Measurements from ENCODE around the gene HDLBP. TPM values are rescaled to one million over a fixed set of nuclear protein-coding genes. Genes with fewer than 3 reads are reported as not detected.
"Not testable (repeated sequence)": the region's sequence is repeated elsewhere in the genome, so short reads cannot be mapped to it uniquely, and the experiment has no call there.

HDLBP gene
- total RNA-seq, 1 experiment from 2014 or later: 497 TPM

DNA sequence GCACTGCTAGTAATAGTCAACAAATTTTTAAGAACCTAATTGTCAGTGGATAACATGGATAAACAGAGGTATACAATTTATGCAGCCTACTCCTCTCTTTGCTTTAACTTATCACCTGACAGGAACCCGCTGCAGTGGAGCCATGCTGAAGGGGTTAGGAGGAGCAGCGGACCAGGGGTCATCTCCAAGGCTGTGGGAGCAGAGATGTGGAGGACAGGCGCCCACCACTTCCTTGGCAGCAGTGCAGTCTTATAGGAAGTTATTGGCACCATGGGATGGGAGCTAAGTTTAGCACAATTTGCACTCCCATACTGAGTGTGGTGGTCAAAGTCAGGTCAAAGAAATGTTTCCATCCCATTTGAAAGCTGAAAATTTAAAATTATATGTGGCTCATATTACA is 35.6 kb downstream of the HDLBP start:
- no peak for DNase-seq (ENCODE audit: low read depth)

- DNase-seq (ENCODE audit: low read depth): no peak
Observed at GRCh38 chr2:241279413-241279812, 36.1 kb downstream of the HDLBP start.

DNA sequence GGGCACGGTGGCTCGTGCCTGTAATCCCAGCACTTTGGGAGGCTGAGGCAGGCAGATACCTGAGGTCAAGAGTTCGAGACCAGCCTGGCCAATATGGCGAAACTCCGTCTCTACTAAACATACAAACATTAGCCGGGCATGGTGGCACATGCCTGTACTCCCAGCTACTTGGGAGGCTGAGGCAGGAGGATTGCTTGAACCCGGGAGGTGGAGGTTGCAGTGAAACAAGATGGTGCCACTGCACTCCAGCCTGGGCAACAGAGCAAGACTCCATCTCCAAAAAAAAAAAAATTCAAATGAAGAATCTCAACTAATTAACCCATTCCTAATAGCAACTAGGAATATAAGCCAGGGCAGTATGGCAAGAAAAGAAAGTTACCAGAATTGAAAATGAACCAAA is 37.2 kb downstream of the HDLBP start:
- not testable (repeated sequence) for DNase-seq (ENCODE audit: low read depth)

DNA sequence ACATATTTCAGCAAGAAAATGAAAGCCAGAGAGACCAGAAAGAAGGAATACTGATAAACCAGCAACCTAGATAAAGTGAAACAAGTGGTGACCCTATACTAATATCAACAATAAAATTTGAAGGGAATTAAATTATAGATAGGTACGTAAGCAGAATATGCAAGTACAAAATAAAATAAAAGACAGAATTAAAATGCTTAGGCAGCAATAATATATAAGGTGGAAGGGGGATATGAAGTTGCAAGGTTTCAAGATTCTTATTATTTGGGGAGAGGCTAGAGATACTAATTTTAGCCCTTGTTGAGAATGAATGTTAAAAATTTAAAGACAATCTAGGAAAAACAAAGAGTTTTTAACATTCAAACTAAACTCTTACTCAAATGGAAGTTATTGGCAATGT is 39.6 kb downstream of the HDLBP start:
- DNase-seq (ENCODE audit: low read depth): no peak

DNA sequence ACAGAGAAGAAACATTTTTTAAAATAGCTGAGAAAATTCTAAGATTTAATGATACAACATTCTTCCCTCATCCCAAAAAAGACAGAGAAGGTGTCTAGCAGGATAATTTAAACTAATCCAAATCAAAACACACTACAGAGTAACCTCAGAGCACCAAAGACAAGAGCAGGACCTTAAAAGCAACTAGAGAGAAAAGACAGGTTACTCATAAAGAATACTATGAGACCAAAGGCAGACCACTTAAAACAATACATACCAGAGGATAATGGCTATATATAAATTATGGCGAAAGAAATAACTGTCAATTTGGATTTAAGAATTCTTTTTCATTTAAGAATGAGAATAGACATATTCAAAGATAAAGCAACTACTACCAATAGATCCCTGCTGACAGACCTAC is 40.0 kb downstream of the HDLBP start:
- DNase-seq (ENCODE audit: low read depth): no peak

- no peak for DNase-seq (ENCODE audit: low read depth)
Observed at GRCh38 chr2:241274127-241274526, 41.3 kb downstream of the HDLBP start.

- DNase-seq (ENCODE audit: low read depth): no peak
Observed at GRCh38 chr2:241273210-241274020, 42.1 kb downstream of the HDLBP start.

DNA sequence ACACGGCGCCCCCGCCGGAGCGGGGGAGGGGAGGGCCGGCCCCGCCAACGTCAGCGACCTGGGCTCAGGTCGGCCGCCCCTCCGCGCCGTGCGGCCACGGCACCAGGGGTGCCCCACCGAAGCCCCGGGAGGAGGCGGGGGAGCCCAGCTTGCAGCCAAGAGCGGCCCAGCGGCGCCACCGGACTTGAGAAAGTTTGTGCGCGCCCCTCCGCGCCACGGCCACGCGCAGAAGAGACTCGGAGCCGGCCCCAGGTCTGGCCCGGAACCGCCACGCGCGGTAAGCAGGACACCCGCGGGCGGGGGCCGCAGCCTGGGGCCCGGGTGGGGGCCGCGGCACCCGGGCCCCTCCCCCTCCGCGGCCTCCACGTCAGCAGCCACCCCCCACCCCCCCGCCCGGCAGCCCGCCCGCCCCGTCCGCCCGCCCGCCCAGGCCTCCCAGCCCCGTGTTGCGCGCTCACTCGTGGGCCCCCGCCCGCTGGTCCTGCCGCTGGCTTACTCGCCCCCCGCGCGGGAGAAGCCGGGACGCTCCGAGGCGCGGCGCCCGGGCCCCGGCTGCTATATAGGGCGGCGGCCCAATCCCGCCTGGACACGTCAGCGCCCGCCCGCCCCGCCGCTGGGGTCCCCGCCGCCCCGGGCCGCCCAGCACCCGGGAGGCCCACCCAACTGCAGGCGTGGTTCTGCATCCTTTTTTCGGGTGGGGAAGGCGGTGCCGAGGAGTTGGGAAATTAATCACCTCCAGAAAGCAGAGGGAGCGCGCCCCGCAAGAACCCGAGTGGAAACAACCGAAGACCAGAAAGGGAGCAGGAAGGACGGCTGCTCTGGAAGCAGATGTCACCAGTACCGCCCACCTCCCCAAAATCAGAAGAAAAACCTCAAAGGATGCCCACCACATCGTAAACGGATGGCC is 42.9 kb downstream of the HDLBP start:
- DNase-seq (ENCODE audit: low read depth): no peak

- peak; percentile 73 for DNase-seq (ENCODE audit: low read depth)
Observed at GRCh38 chr2:241271706-241272302, 43.7 kb downstream of the HDLBP start.

GRCh38 chr2:241270531-241270930 is 44.9 kb downstream of the HDLBP start:
- no peak for DNase-seq (ENCODE audit: low read depth)

DNA sequence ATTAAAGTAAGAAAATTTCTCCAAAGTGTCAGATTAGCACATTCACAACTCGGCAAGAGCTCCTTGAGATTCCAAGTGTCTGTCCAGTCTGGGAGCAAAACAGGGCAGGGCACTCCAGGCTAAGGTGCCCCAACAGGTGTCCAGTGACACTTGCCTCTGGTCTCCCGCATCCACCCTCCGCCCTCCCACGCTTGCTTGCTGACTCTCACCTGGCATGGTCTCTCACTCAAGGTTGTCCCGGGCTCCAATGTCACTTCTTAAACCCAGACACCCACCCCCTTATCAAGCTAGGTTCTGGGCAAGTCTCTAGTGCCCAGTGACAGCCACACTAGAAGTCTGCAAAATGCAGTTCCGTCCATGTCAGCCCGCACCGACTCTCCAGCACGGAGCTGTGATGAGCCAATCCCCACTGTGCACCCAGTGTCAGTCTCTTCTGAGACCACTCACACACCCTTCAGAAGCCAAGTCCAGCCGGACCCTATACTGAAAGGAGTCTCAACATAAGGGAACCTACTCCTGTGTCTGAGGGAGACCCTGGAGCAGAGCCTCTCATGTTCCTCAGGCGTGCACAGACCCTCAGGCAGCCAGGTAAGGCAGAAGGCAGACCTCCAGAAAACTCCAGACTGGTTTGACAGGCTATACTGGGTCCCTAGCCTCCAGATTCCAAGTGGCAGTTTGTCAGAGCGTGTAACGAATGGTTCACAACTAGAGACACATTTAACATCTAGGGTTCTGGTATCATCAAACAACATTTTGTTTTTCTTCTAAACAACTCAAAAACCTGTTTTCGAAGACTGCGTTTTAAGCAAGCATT is 45.6 kb downstream of the HDLBP start:
- DNase-seq (ENCODE audit: low read depth): no peak

DNA sequence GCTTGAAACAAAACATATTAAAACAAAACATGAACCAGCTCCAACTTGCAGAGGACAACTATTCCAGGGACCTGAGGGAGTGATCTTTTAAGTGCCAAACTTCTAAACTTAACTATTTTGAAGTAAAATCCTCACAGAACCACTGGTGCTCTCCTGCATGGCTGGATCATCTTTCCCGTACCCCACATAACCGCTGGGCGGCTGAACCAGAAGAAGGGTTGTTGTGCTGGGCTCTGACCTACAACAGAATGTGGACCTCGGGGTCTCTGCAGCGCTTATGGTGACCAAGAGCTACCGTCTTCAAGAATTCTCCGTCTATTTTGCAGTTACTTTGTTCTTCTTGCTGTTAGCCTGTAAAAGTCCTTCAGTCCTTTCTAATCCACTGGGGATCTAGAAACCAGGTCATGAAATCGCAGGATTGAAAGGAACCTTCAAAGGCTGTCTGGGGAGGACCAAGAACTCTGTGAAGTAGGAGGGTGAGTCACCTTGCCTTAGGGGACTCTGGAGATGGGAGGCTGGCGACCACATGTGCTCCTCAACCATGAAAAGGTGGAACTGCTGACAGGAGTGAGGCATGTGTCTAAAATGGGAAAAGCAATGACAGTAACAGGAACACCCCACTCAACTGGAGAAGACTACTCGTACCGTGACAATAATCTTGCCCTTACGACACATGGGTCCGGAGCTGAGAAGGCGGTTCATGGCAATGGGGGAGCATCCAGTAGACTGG is 46.6 kb downstream of the HDLBP start:
- DNase-seq (ENCODE audit: low read depth): peak; percentile 34

GRCh38 chr2:241268306-241268705 is 47.2 kb downstream of the HDLBP start:
- DNase-seq (ENCODE audit: low read depth): no peak

DNA sequence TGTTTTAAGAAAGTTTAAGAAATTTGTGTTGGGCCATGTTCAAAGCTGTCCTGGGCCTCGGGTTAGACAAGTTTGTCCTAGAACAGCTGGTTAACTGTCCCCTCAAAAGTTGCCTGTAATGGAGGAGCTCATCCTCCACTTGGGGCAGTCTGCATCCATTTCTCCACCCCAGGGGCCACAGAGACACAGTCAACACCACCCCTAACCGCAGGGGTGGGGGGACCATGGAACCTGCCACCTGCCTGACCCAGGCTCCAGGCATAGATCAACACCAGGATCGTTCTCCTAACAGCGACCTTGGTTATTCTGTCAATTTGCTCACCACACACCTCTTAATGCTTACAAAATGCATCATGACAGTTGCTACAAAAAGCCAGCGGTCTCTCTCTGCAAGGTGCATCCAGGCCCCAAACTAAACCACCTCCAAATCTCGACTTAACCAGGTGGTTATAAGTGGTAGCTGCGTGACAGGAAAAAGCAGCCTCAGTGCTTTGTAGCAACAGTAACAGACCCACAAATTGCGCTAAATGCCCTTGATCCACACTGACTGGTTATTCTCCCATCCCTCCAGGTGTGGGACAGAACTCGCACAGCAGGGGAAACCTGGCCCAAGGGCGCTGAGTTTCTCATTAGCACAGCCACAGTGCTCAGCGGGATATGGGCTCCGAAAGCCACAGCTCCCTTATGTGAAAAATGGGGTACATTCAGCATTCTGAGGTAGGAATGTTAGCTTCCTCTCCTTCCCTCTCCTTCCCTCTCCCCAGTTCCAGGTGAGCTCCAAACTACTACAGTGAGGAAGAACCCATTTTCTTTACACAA is 48.0 kb downstream of the HDLBP start:
- DNase-seq (ENCODE audit: low read depth): no peak

DNA sequence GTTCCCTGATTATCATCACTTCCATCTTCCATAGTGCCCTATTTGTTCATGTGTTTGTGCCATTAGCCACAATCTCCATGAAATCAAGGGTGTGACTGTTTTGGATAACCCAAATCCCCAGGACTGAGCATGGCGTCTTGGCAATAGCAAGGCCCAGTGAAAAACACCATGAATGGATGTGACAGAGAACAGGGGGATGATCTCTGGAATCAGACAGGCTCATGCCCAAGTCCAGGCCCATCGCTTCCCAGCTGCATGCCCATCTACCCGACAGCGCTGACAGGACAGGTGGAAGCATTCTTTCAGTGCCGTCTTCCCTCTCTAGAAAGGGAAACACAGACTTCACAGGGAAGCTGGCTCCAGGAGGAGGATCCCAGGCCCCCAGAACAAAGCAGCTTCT is 50.0 kb downstream of the HDLBP start:
- DNase-seq (ENCODE audit: low read depth): no peak

- DNase-seq (ENCODE audit: low read depth): no peak
Observed at GRCh38 chr2:241263061-241263460, 52.4 kb downstream of the HDLBP start.

GRCh38 chr2:241261628-241262027 is 53.8 kb downstream of the HDLBP start:
- no peak for DNase-seq (ENCODE audit: low read depth)

- DNase-seq (ENCODE audit: low read depth): no peak
Observed at GRCh38 chr2:241260911-241261310, 54.6 kb downstream of the HDLBP start.

GRCh38 chr2:241258505-241259280 is 56.8 kb downstream of the HDLBP start:
- DNase-seq (ENCODE audit: low read depth): no peak

Data from HT1080 (cell line).